Measurements from ENCODE around the gene USP15.

The USP15 gene

DNA sequence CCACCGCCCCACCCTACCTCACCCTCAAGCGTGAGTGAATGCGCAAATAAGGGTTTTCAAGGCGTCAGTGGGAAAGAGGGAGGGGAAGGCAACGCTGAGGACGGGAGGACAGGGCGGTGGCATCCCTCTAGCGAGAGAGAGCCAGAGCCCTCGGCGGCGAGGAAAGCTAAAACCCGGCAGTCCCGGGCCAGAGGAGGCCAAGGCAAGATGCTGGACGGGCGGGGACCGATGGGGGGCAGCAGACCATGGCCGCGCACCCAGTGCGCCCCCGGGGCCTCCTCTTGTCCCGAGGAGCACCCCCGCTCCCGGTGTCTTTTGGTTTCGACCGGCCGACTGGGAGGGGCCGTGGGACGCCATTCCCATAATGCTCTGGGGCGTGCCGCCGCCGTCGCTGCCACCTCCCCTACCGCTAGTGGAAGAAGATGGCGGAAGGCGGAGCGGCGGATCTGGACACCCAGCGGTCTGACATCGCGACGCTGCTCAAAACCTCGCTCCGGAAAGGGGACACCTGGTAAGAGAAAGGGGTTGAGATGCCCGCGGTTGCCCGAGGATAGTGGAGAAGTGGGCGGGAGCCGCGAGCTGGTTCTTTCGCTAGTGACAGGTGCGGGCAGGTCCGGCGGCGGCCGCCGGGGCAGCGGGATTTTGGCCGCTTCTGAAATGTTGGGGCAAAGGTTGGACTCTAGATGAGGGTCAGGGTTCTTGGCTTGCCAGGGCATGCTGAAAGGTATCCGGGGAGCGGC is at the start of gene USP15:
USP15 (plus strand) TSS at position 412 of the 740 bp plus-strand sequence; CDS start at position 423, 11 bp downstream.
- ATAC-seq, result peak; percentile 89
- DNase-seq, result peak; percentile 96

DNA sequence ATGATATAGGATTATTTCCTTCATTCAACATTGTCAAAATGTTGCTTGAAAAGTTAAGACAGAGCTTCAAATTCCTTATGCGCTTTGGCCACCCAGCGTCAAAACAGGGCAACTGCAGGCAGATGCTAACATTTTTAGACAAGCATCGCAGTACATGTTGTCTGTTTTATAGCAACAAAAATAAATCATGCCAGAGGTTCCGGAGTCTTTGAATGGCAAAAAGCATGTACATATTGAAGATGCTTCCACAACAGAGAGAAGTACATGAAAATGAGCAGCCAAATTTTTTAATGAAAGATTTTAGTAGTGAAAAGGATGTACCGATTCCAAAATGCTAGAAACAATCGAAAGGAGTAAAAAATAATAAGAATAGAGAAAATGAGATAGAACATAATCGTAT is 49.8 kb upstream of the USP15 start:
- no peak for ATAC-seq

DNA sequence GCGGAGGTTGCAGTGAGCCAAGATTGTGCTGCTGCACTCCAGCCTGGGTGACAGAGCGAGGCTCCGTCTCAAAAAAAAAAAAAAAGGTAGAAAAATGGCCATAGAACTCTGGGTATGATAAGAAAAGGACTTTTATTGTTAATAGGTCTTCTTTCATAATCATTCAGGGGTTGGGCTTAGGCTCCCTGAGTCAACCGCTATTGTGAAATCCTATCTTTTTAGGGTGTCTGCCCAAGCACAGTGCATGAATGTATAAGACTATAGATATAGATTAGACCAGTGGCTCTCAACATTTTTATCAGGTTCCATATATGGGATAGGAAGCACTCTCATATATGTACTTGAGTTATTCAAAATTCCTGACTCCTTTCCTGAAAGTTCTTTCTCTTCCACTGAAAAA is 48.7 kb upstream of the USP15 start:
- ATAC-seq (no peak), DNase-seq (no peak)

More for the DNA sequence above, 49.8 kb upstream of the USP15 start:
- DNase-seq, result peak; percentile 45

DNA sequence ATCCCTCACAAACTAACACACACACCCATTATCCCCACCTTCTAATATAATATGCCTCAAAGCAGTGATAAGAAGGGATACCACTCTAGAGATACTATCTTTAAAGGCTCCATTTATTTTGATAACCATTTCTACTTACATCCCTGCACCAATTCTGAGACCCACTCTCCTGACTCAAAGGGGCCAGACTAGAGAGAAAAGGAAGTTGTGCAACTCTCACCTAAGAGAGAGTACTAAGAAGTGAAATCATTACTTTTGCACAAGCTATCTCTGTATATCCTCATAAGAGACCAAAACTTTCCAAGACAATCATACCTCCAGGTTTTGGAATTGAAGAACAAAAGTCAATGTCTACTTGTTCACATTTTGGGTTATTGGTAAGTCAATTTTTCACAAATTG is 45.4 kb upstream of the USP15 start:
- ATAC-seq, result no peak
- no peak for DNase-seq

DNA sequence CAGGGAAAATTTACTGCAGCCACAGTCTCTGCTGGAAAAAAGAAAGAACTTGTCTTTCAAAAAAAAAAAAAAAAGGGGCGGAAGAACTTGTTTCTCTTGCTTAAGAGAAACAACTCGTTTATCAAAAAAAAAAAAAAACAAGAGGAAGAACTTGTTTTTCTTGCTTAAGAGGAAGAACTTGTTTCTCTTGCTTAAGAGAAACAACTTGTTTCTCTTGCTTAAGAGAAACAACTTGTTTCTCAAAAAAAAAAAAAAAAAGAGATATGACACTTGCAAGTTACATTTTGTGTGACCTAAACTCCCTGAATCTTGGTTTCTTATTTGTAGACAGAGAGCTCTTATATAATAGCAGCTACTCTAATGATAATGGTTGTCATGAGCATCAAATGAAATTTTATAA is 44.7 kb upstream of the USP15 start:
- ATAC-seq, result no peak
- DNase-seq, result no peak

DNA sequence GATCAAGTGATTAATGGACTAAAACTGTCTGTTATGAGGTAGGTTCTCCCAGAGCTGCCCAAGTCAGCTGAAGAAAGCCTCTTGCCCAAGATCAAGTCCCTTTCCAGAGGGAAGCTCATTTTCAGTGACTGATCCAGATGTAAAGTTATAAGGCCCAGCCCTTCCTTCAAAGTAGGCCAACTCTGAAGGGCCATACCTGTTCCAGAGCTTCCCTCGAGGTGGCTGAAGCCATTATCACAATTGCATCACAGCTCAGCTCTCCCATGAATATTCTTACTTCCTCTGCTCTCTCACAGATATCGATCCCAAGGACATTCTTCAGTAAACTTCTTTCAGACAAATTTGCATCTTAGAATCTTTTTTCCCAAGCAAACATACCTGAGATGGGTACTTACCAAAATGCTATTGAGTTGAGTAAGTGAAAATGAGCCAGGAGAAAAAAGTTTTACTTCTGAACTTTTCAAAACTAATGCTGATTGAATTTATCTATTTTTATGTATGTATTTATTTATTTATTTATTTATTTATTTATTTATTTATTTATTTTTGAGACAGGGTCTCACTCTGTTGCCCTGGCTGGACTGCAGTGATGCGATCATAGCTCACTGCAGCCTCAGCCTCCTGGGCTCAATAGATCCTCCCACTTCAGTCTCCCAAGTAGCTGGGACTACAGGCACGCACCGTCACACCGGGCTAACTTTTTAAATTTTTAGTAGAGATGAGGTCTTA is 42.6 kb upstream of the USP15 start:
- DNase-seq, result no peak
- ATAC-seq, result no peak

DNA sequence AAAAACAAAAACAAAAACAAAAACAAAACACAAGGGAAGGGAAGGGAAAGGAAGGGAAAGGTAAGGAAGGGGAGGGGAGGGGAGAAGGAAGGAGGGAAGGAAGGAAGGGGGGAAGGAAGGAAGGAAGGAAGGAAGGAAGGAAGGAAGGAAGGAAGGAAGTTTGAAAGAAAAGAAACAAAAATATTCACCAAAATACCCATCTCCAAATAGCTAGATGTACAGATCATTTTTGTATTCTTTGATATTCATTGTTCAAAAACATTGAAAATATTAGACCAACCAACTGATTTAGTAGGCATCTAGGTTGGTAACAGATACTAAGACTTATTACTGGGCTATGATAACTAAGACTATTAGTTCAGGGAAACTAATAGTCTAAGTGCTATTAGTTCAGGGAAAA is 39.1 kb upstream of the USP15 start:
- ATAC-seq (no peak), DNase-seq (no peak)

DNA sequence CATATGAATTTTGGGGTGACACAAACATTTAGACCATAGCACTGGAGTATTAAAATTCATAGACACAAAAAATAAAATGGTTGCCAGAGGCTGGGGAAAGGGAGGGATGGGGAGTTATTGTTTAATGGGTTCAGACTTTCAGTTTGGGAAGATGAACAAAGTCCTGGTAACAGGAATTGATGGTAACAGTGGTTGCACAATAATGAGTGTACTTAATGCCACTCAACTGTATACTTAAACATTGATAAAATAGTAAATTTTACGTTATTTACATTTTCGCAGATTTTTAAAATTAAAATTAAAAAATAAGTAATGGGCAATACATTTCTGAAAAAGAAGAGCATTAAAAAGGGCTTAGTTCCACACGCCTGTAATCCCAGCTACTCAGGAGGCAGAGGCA is 35.6 kb upstream of the USP15 start:
- DNase-seq, result no peak
- no peak for ATAC-seq

DNA sequence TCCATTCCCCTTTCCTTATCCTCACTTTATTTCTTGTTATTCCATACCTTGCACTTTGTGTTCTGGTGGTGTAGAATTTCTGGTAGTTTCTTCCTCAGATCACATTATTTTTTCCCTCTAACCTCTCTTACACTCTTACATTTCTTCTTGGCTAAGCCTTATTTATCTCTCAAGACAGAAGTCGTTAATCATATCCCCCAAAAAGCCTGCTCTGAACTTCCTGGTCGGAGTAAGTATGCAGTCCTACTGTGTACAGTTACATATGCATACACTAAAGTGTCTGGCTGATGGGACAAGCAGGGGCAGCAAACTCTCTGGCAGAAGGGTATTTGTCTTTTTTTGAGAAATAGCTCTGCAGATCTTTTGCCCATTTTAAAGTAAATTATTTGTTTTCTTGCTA is 33.1 kb upstream of the USP15 start:
- ATAC-seq (no peak), DNase-seq (no peak)

DNA sequence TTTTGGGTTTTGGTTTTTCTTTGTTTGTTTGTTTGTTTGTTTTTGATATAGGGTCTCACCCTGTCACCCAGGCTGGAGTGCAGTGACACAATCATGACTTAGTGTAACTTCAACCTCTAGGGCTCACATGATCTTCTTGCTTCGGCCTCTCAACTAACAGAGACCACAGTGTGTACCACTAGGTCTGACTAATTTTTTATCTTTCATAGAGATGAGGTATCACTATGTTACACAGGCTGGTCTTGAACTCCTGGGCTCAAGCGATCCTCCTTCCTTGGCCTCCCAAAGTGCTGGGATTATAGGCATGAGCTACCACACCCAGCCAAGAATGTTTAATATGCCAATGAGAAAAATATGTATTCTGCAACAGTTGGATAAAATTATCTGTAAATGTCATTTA is 29.6 kb upstream of the USP15 start:
- no peak for DNase-seq
- no peak for ATAC-seq

DNA sequence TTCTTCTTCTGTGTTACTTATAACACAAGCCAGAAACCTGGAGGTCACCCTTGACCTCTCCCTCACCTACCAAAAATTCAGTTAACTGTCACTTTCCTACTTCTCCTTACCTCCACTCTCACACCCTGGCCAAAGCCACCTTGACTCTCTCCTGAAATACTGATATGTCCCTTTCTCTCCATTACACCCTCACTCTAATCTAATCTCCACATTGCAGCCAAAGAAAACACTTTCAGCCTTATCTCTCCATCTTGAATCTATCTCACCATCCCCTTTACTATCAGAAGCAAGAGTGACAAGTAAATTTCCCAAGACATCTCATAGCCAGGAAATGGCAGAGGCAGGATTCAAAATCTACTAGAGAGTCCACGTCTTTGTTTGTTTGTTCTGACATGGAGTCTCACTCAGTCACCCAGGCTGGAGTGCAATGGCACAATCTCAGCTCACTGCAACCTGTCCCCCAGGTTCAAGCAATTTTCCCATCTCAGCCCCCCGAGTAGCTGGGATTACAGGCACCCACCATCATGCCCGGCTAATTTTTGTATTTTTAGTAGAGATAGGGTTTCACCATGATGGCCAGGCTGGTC is 28.0 kb upstream of the USP15 start:
- ATAC-seq (no peak), DNase-seq (no peak)

DNA sequence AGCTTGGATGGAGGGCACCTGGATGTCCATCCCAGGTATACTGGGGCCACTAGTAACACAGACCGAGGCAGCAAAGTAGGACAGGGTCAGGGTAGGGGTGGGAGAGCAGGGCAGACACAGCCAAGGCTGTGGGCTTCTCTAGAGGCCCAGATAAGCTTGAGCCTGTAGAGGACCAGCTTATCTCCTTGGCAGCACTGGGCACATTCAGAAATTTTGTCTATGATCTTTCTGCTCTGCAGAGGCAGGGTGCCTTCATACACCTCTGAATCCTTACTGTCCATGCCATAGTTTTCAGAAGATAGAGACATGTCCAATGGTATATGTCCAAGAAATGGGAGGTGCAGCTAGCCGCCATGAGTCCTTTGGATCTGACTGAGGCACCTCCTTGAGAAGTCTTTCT is 26.4 kb upstream of the USP15 start:
- ATAC-seq (no peak), DNase-seq (no peak)

DNA sequence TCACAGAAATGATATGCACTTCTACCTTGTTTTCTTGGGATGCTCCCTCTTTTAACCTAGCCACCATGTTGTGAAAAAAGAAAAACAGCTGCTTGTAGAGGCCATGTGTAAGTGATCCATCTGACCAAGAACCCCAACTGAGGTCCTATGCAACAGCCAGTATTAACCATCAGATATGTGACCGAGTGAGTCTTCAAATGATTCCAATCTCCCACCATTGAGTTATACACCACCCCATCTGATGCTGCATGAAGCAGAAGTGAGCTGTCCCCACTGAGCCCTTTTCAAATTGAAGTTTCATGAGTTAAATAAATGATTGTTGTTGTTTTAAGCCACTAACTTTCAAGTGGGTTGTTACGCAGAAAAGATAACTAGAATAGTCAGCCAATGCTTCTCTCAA is 20.6 kb upstream of the USP15 start:
- ATAC-seq (no peak), DNase-seq (no peak)

DNA sequence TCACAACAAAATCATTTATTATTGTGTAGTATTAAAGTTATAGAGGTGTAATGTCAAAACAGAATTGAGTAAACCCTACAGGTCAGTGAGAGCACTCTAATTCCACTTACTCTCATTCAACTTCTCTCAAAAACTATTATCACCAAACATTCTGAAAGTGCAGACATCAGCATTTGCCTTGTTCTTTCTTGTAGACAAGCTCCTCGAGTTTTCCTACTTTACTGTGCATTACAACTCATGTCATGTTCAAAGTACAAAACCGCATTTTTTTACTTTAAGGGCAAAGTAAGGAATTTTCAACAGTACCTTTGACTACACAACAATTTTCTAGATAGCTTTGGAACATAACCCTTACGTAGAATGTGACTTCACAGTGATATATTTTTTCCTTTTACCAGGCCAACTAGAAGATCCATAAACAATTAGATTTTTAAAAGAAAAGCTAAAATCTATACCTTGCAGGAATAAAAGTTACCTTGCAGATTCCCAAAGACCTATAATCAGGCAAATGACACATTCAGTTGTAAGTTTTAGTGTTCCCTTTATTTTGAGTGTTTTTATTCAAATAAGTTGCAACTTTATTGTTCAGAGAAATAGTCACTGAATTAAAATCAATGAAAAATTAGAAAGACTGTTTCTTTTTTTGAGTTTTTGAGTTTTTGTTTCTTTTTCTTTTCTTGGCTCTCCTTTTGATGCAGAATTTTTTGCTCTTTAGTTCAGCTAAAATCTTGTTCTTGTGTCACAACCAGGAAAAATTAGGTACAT is 12.7 kb upstream of the USP15 start:
- ATAC-seq (no peak), DNase-seq (no peak)

DNA sequence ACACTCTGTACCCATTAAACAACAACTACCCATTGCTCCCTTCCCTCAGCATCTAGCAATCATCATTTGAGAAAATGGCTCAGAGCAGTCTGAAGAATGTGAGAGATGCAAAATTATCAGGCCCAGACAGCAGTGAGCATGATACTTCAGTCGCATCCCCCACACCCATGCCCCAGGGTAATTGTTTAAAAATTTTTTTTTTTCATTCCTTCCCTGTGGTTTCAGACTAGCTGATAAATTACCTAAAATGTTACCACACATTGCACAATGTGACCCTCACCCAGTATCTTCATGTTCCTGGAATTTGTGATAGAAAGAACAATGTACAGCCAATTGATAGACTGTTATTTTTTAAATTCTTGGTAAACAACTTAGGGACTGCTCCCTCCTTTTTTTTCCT is 11.3 kb upstream of the USP15 start:
- no peak for ATAC-seq
- no peak for DNase-seq

DNA sequence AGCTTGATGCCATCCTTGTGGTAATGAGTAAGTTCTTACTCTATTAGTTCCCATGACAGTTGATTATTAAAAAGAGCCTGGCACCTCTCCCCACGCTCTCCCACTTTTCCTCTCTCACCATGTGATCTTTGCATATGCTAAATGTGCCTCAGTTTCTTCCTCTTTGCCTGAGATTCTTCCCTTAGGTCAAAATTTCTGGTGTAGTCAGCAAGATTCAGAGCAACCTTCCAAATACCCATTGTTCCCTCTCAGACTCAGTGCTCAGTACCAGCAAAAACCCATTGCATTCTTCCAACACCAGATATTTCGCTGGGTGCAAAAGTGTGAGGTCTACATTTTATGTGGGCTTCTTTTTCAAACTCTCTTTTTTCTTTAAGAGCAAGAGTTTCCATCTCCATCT is 10.8 kb upstream of the USP15 start:
- no peak for ATAC-seq
- DNase-seq, result no peak

DNA sequence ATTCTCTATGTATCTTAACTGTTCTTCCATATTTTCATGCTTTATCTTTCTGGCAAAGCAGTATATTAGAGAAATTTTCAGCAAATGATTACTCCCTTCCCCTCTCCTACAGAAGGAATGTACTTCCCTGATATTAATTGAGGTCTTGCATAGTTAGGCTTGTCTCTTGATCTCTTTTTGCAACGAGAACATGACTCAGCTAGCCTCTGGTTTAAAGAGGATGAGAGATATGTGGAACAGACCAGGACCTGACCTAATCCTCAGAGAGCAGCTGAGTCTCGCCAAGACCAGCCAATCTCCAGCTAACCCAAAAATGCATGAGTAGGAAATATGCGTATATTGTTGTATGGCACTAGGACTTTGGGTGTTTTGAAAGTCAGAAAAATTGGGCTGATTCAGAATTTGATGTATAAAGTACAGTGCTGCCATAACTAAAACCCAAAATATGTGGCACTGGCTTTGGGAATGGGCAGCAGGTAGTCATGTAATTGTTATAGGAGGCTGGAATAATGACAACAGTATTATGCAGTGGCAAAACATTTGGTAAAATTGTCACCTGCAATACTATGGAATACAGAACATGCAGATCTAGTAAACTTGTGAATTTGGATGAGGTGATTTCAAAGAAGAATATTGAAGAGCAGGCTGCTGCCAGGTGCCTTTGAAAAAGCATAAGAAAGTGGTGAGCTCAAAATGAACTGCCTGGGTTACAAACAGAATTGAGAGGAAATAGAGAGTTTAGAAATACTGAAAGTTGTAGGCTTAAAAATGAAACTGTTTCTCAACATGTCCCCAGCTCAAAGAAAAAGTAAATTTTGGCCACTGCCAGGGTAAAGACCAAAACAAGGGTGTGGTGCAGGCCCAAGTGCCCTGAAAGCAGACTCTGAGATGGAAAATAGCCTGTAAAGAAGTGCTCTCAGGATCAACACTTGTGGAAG is 9.3 kb upstream of the USP15 start:
- DNase-seq, result no peak
- no peak for ATAC-seq

DNA sequence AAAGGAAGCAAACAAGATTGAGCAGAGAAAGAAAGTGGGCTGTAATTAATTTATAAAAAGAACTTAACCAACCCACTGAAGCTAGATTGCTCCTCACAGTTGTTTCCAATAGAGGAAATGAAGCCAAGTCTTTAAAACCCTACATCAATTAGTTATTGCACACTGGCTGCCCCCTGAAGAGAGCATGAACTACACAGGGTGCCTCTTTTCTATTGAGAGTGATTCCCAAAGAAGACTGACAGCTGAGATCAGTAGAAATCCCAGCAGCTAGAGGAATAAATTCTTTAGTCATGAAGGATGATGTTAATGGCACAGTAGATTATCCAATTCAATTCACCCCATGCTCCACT is 8.6 kb upstream of the USP15 start:
- no peak for DNase-seq
- no peak for ATAC-seq

DNA sequence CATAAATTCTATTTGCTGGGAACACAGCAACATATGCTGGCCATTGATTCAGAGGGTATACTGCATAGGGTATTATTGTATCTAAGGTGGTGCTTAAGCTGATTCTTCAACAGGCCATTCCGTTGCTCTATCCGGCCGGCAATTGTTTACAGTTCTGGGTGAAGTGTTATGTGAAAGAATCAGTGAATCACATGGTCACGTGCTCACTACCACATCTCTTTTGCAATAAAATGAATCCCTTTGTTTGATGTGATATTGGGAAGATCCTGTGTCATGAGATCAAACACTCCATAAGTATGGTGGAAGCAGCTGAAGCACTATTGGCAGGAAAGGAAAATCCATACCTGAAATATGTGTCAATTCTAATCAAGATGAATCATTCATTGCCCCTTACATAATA is 7.6 kb upstream of the USP15 start:
- no peak for DNase-seq
- no peak for ATAC-seq

DNA sequence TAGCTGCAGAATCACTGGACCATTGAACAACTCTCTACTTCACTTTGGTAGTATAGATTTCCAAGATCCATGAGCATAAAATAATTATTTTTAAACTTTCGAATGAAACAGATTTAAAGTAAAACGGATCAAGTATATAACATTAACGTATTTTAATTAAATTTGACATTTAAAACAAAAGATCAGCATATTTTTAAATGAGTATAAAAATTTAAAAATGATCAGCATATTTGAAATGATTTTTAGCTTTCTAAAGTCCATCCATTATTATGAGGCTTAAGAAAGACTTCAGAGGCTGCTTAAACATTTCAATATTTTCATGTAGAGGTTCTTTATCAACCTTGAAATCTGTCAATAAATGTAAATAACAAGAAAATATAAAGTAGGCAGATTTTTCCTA is 5.2 kb upstream of the USP15 start:
- DNase-seq (no peak), ATAC-seq (no peak)

DNA sequence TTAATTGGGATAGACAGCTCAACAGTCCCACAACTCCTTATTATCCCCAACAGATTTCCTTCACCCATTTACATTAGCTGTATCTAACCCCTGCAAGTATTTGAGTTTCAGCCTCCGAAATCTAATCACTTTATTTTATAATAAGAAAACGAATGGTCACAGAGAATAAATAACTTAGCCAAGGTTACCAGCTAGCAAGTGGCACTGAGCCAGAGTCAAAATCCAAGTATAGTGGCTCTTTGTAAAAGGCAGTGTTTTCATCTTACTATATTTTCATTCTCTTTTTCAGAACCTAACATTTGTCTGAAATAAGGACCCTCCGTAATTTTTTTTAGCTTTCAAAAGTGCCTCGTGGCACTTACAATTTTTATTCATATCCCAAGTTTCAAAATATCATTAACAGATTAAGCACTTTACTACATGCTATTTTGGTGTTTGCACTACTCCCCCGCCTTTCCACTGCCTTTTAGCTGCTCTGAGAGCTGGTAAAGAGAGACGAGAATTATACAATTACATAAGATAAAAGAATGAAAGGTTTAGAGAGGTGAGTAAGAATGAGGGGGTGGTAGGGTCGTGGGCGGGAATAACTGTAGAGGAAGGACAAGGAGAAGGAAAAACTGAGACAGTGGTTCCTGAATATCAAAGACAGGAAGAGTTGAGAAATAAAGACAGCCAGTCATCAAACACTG is 3.7 kb upstream of the USP15 start:
- DNase-seq (peak; percentile 60), ATAC-seq (peak; percentile 7)

Data from stimulated activated naive CD8-positive, alpha-beta T cell treated with anti-CD3 and anti-CD28 coated beads, Interleukin-15, Interleukin-2, amounts not matched to agents 100 U/mL and 50 U/mL, for 24 hours (primary cell).